ENCODE data around the gene PLK5. TPM values are rescaled to one million over a fixed set of nuclear protein-coding genes. Genes with fewer than 3 reads are reported as not detected.

Gene PLK5
- total and polyA plus RNA-seq, 2 donors (not counting 1 experiment from before 2014, with no cell fraction given): not detected

GRCh38 chr19:1572795-1573194, 48.9 kb downstream of the PLK5 start:
- Histone ChIP-seq H3K4me3 (replicated peaks in 1 of 4; ENCODE audit: control extremely low read depth in 1 of 4, insufficient read depth in 1 of 4, low read depth in 3 of 4, low read length in 4 of 4) (no peak overlapping the region), H2AFZ (ENCODE audit: low read length) (no peak overlapping the region), H3K9me3 (ENCODE audit: control insufficient read depth, insufficient read depth, low read depth, low read length) (no peaks in the 10 kb centered on the region), H3K4me1 (ENCODE audit: control insufficient read depth, extremely low read depth, insufficient read depth, low read length) (no peaks in the 10 kb centered on the region), H4K20me1 (ENCODE audit: control insufficient read depth, extremely low read depth, insufficient read depth, low read length) (no peaks in the 10 kb centered on the region), H3K36me3 (ENCODE audit: control insufficient read depth, insufficient read depth, low read length) (peaks cover 6% of the 10 kb centered on the region), H3K27me3 (ENCODE audit: control insufficient read depth, insufficient read depth, low read length) (no peaks in the 10 kb centered on the region), H3K9ac (ENCODE audit: insufficient read depth, low read length) (no peak overlapping the region), H3K4me2 (ENCODE audit: extremely low read depth, insufficient read depth, low read length) (no peak overlapping the region), H3K79me2 (ENCODE audit: control insufficient read depth, insufficient read depth, low read length) (no peaks in the 10 kb centered on the region), H3K27ac (ENCODE audit: insufficient read depth, low read length) (no peak overlapping the region)
- no peak for TF ChIP-seq EZH2 (IDR thresholded peaks at IDR 0.05; ENCODE audit: low read length, missing control alignments)
- TF ChIP-seq CTCF (conservative IDR thresholded peaks at IDR 0.05 in 1 of 2, IDR thresholded peaks at IDR 0.05 in 1 of 2; ENCODE audit: low read depth in 1 of 2, low read length in 2 of 2): no peak
- DNase-seq (ENCODE audit: low read depth in 2 of 2): no peak

- DNase-seq (ENCODE audit: low read depth in 2 of 2): no peak
- H3K36me3 ChIP-seq (ENCODE audit: control insufficient read depth, insufficient read depth, low read length): peaks cover 13% of the 10 kb centered on the region
- no peak overlapping the region for H3K9ac ChIP-seq (ENCODE audit: insufficient read depth, low read length)
- H3K79me2 ChIP-seq (ENCODE audit: control insufficient read depth, insufficient read depth, low read length): no peaks in the 10 kb centered on the region
- H3K9me3 ChIP-seq (ENCODE audit: control insufficient read depth, insufficient read depth, low read depth, low read length): no peaks in the 10 kb centered on the region
- H3K4me2 ChIP-seq (ENCODE audit: extremely low read depth, insufficient read depth, low read length): no peak overlapping the region
- no peaks in the 10 kb centered on the region for H4K20me1 ChIP-seq (ENCODE audit: control insufficient read depth, extremely low read depth, insufficient read depth, low read length)
- TF ChIP-seq EZH2 (IDR thresholded peaks at IDR 0.05; ENCODE audit: low read length, missing control alignments) (no peak), CTCF (conservative IDR thresholded peaks at IDR 0.05 in 1 of 2, IDR thresholded peaks at IDR 0.05 in 1 of 2; ENCODE audit: low read depth in 1 of 2, low read length in 2 of 2) (no peak)
- H2AFZ ChIP-seq (ENCODE audit: low read length): no peak overlapping the region
- no peaks in the 10 kb centered on the region for H3K27me3 ChIP-seq (ENCODE audit: control insufficient read depth, insufficient read depth, low read length)
- no peak overlapping the region for H3K4me3 ChIP-seq (replicated peaks in 1 of 4; ENCODE audit: control extremely low read depth in 1 of 4, insufficient read depth in 1 of 4, low read depth in 3 of 4, low read length in 4 of 4)
- no peaks in the 10 kb centered on the region for H3K4me1 ChIP-seq (ENCODE audit: control insufficient read depth, extremely low read depth, insufficient read depth, low read length)
- H3K27ac ChIP-seq (ENCODE audit: insufficient read depth, low read length): no peak overlapping the region
Observed at GRCh38 chr19:1574354-1575136, 50.7 kb downstream of the PLK5 start.

- no peaks in the 10 kb centered on the region for H3K4me1 ChIP-seq (ENCODE audit: control insufficient read depth, extremely low read depth, insufficient read depth, low read length)
- no peaks in the 10 kb centered on the region for H3K79me2 ChIP-seq (ENCODE audit: control insufficient read depth, insufficient read depth, low read length)
- no peak overlapping the region for H2AFZ ChIP-seq (ENCODE audit: low read length)
- H3K27ac ChIP-seq (ENCODE audit: insufficient read depth, low read length): no peak overlapping the region
- no peak overlapping the region for H3K4me2 ChIP-seq (ENCODE audit: extremely low read depth, insufficient read depth, low read length)
- H4K20me1 ChIP-seq (ENCODE audit: control insufficient read depth, extremely low read depth, insufficient read depth, low read length): no peaks in the 10 kb centered on the region
- H3K36me3 ChIP-seq (ENCODE audit: control insufficient read depth, insufficient read depth, low read length): peaks cover 16% of the 10 kb centered on the region
- TF ChIP-seq CTCF (conservative IDR thresholded peaks at IDR 0.05 in 1 of 2, IDR thresholded peaks at IDR 0.05 in 1 of 2; ENCODE audit: low read depth in 1 of 2, low read length in 2 of 2) (no peak), EZH2 (IDR thresholded peaks at IDR 0.05; ENCODE audit: low read length, missing control alignments) (no peak)
- H3K27me3 ChIP-seq (ENCODE audit: control insufficient read depth, insufficient read depth, low read length): no peaks in the 10 kb centered on the region
- H3K4me3 ChIP-seq (replicated peaks in 1 of 4; ENCODE audit: control extremely low read depth in 1 of 4, insufficient read depth in 1 of 4, low read depth in 3 of 4, low read length in 4 of 4): no peak overlapping the region
- DNase-seq (ENCODE audit: low read depth in 2 of 2): no peak
- no peaks in the 10 kb centered on the region for H3K9me3 ChIP-seq (ENCODE audit: control insufficient read depth, insufficient read depth, low read depth, low read length)
- no peak overlapping the region for H3K9ac ChIP-seq (ENCODE audit: insufficient read depth, low read length)
Observed at GRCh38 chr19:1575323-1576241, 51.7 kb downstream of the PLK5 start.
